Stromal cell of bone marrow (primary cell): ENCODE results near the gene L1CAM.
A peak's percentile ranks its signal among the peaks of the same experiment; 100 is the strongest.

Experiments
- DNase-seq: peaks from one replicate; pipeline ENCODE4 v3.0.0-alpha.2; 2012; ENCODE audit warnings: low read depth

L1CAM gene

DNA sequence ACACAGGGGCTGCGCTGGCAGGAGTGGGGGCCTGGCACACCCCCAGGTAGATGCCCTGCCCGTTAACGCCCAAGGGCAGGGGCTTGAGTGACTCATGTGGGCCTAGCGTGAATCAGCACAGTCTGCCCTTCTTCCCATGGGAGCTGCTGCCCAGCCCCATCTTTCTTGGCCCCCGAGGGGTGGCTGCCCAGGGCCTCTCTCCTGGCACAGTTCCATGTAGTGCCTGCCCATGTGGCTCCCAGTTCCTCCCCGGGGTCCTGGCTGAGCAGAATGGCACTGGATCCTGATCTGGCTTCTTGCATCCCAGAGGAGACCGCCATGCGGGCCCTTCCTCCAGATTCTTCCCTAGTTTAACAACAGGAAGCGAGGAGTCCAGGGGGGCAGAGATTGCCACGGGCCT lies 16.4 kb upstream of the L1CAM start:
- DNase-seq = no peak

GRCh38 chrX:153901753-153902140 lies 15.8 kb upstream of the L1CAM start:
- DNase-seq = no peak

DNA sequence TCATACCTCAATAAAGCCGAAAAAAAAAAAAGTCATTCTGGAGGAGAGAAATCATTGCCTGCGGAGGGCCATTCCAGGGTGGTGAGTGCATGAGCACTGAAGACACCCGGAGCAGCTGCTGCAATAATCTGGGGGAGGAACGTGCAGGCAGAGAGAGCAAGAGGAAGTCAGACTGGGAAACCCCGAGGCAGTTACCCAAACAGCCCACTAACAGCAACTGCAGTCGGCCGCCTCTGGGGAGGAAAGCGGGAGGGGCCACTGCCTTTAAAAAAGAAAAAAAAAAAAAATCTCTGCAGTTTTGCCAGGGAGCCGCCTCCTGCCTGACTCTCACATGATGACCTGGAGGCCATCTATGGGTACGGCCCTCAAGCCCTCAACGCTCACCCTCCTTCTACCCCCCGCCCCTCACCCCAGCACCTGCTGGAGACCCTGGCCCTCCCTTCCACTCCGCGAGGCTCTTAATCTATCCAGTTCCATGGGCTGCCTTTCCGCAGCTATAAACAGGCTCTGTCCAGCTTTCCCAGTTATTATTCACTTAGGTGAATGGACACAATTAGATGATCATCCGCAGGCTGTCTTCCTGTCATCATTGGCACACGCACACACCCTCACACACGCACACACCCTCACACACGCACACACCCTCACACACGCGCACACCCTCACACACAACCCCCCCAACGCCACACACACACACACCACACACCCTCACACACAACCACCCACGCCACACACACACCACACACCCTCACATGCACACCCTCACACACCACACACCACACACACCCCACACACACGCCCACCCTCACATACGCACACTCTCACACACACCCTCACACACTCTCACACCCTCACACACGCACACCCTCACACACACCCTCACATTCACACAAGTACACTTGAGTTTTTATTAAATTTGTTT lies 15.1 kb upstream of the L1CAM start:
- DNase-seq = peak; percentile 58

- no peak for DNase-seq
Measured at GRCh38 chrX:153897899-153898298, 11.9 kb upstream of the L1CAM start.

GRCh38 chrX:153889123-153889522 lies 3.1 kb upstream of the L1CAM start:
- no peak for DNase-seq

DNA sequence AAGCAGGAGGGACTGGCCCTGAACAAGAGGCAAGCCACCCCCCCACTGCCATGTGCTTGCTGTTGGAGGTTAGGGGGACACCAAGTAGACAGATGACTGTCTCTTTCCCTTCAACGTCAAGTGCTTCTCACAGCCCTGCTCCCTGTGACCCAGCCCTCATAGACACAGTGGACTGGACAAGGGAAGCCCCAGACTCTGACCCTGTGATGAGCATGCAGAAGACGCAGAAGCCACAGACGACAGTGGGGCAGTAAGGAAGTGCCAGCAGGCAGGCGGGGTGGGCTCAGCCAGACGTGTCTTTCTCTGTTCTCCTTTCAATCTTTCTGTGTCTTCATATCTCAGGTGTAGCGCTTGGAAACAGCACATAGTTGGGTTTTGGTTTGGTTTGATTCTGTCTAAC lies 2.4 kb upstream of the L1CAM start:
- no peak for DNase-seq

DNA sequence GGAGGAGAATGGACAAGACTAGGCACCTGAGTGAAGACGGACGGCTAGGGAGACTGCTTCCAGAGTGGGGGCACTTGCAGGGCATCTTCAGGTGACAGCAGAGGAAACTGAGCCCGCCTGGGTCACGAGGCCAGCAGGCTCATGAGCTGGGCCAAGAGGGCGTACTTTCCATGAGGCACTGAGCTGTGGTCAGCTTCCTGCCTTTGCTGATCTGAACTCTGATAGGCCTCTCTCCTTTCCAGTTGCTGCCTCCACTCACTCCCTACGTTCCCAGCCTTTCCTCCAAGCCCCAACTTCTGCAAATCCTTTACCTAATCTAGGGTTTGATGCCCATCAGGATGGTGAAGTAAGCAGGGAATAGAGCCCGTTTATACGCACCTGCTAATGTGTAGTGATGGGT lies 1.4 kb upstream of the L1CAM start:
- no peak for DNase-seq

DNA sequence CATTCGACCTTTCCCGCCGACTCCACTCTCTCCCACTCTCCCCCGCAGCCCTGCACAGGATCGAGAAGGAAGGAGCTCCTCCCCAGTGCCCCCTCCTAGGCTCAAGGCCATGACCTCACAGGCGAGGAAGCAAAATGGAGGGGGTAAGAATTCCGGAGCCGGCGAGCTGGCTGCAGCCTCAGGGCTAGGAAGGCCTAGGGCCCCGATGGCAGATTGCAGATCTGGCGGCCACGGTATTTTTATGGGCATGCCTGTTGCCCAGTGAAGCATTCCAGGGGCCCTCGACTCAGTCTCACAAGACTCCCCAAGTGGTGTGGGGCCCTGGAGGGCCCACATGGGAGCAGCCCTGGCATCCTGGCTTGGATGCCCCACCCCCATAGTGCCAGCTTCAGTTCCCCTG lies 942 bp upstream of the L1CAM start:
- DNase-seq = no peak

- no peak for DNase-seq
Measured at GRCh38 chrX:153885208-153885787, 675 bp downstream of the L1CAM start.

GRCh38 chrX:153884590-153884989 lies 1.4 kb downstream of the L1CAM start:
- DNase-seq = no peak

DNA sequence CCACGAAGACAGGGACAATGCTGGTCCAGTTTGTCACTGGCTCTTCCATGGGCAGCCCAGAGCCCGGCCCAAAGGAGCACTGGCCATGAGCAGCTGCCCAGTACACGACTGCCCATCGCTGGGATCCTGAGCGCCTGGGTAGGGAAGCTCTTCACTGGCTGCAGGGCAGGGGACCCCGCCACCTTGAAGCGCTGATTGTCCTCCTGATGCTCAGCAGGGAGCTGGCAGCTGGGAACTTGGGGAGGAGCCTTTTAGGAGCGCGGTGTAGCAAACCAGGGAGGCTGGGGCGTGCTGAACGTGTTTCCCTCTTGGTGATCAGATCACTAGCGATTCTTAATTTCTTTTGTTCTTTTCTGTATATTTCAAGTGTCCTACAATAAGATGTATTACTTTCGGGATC lies 1.8 kb downstream of the L1CAM start:
- DNase-seq = no peak

DNA sequence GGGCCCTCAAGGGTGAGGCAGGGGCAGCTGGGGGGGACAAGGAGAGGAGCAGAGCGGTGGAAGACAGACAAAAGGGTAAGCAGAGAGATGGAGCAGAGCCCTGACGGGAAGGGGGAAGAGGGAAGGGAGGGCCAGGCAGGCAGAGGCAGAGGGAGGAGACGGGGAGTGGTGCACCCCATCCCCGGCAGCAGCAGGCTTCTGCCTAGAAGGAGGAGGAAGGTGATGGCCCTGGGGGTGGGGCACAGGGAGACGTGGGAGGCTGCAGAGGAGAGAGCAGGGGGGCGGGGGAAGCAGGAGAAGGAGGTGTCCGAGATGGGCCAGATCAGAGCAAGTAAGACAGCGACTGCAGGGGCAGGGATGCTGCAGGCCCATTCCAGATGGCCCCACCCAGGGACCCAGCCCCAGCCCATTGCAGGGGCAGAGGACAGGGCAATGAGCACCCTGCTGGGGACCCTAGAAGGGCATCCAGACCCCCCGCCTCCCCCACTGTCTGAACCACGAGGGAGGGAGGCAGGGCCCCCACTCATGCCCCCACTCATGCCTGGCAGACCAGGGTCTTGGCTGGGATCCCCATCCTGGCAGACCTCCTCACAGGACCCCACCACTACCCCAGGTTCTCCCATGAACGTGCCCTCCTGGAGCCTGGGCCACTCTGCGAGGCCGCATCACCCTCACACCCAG lies 2.7 kb downstream of the L1CAM start:
- no peak for DNase-seq

GRCh38 chrX:153882557-153882956 lies 3.4 kb downstream of the L1CAM start:
- DNase-seq = no peak

GRCh38 chrX:153882086-153882498 lies 3.9 kb downstream of the L1CAM start:
- no peak for DNase-seq

- DNase-seq = no peak
Measured at GRCh38 chrX:153881281-153881680, 4.7 kb downstream of the L1CAM start.

GRCh38 chrX:153880440-153880815 lies 5.5 kb downstream of the L1CAM start:
- no peak for DNase-seq

GRCh38 chrX:153879741-153880439 lies 6.1 kb downstream of the L1CAM start:
- DNase-seq = no peak

DNA sequence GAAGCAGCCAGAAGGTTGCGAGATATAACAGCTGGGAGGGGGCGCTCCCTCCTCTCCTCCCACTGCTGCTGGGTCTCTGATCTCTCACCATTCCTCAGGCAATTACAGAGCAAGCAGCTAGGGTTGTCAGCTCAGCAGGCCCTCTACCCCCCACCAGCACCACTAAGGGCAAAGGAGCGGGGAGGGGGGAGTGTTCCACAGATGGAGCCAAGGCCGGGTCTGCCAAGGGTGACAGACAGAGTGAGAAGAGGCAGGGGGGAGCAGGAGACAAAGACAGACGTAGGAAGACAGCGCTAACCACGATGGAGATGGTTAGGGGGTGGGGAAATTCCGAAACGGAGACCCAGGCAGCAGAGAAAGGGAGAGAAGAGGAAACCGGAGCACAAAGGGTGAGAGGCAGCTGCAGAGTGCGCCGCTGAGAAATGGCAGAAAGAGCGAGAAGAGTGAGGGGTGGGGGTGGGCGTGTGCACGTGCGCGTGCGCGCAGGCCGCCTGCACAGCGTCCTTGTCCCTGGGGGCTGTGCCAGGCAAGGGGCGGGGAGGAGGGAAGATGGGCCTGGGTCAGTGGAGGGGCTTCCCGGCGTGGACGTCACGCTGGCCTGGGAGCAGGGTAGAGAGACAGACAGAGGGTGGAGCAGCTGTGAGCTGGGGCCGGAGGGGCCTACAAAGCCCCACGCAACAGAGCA lies 6.9 kb downstream of the L1CAM start:
- no peak for DNase-seq

GRCh38 chrX:153878345-153878744 lies 7.6 kb downstream of the L1CAM start:
- no peak for DNase-seq

DNA sequence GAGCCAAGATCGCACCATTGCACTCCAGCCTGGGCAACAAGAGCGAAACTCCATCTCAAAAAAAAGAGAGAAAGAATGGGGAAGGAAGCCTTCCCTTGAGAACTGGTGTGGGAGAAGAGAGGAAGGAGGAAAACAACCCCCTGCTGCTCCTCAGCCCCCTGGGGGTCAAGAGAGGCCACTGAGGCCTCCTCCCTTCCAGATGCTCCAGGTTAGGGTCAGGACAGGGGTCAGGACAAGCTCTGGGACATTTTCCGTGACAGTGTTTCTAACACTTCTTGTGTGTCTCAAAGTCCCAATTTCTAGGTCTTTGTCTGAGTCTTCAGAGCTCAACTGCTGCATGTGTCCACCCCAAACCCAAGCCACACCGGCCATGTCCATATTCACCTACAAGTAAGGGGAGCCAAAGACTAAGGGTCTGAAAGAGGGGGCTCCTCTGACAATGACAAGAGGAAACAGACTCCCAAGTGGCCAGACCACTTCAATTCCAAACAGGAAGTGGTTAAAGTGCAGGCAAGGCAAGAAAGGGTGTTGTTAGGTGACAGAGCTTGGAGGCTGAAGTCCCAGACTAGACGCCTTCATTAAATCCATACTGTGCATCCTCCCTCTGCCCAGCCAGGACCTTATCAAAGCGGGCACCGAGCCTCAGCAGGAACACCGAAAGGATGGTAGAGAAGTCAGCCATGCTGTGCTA lies 8.3 kb downstream of the L1CAM start:
- no peak for DNase-seq

- DNase-seq = no peak
Measured at GRCh38 chrX:153876112-153876491, 9.9 kb downstream of the L1CAM start.
